HG03558 (cell line): ENCODE measurements around the gene ZNF76.

Experiments
- ATAC-seq: cut with Tn5 transposase; IDR thresholded peaks from one replicate; pipeline ENCODE4 v1.9.1; 2021; ENCODE audit warnings: moderate number of reproducible peaks; ENCODE audit not compliant: unreplicated experiment; ENCODE audit errors: extremely low read depth

The ZNF76 gene

DNA sequence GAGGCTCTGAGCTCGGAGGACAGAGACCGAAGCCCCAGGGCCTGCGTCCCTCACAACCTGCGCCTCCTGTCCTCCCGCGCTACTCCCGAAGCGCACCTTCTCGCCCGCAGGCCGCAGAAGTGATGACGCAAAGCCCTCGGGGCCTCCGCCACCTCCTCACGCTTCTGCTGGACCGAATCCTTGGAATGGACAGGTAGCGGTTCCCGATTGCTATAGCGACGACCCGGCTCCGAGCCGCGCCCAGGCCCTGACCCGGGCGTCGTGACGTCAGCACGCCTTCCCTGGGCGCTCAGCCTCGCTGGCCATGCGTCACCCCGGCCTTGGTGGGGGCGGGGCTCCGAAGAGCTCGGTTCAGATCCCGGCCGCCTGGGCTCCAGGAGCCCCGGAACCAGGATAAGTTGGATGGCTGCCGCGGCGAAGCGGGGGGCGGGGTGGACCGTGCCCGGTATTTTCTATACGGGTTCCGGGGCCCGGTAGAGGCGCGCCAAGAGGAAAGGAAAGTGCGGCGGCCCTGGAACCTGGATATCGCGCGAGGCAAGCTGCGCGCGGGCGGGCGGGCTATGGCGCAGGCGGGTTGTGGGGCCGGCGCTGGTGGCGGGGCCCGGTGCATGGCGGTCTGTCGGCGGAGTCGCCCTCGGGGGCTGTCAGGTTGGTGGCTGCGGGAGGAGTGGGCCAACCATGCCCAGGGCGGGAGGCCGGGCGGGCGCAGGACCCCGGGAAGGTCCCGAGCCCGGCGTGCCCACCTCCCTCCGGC lies at the start of gene ZNF76:
TSS of gene ZNF76 (plus strand) at position 542 of the 754 bp plus-strand sequence. CDS start 21,417 bp downstream, outside the sequence.
- peak; percentile 55 for ATAC-seq

DNA sequence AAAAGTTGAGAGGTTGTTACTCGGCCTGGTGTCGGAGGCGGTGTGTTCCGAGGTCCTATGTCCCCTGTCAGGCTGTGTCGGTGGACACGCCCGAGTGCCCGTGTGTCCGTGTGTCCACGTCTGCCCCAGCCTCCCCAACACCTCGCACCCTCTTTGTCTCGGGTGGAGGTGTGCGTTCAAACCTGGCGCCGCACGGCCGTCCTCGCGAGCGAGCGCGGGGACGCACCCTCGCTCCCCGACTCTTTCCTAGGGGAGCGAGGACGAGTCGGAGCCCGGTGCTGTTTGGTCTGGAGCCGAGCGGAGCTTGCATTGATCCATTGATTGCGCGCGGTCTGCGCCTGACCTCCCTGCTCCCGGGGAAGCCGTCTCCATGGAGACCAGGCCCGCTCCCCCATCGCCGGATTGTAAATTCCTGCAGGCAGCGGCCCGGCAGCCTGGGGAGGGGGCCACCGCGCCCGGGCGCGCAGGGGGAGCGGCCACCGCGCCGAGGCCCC lies 46.2 kb upstream of the ZNF76 start:
- ATAC-seq = no peak

DNA sequence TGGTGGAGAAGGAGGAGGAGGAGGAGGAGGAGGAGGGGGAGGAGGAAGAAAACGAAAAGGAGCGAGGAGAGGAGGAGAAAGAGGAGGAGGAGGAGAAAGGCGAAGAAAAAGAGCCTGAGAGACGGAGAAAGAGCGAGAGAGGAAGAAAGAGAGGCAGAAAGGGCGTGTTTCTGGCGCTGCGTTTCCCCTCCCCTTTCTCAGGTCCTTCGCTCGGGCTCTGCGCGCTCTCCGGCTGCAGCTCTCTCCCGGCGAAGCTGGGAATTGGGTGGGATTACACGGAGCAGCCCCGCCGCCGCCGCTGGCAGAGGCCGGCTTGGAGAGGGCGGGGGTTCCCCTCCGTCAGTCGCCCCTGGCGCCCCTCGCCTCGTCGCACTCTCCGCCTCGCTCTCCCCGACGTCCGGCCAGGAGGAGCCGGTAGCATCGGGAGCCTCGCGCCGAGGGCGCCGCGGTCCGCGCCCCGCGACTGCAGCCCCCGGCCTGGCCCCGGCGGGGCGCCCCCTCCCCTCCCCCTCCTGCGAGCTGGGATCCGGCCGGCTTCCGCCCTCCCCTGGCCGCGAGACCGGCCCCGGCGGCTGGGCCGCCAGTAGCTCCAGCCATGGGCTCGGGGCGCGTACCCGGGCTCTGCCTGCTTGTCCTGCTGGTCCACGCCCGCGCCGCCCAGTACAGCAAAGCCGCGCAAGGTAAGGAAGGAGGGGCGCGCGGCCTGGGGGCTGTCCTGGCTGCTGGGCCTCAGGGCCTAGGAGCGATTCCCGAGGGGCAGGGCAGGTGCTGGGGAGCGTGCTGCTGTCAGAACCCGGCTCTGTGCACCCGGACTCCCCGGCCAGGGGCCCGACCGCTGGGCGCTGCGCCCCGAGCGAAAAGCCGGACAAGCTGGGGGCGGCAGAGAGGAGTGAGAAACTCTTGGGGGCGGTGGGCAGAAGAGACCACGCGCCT lies 45.4 kb upstream of the ZNF76 start, which contains the start of gene SCUBE3:
TSS of gene SCUBE3 (plus strand) at position 133 of the 933 bp plus-strand sequence. CDS start at position 596, 463 bp downstream.
- ATAC-seq = no peak

DNA sequence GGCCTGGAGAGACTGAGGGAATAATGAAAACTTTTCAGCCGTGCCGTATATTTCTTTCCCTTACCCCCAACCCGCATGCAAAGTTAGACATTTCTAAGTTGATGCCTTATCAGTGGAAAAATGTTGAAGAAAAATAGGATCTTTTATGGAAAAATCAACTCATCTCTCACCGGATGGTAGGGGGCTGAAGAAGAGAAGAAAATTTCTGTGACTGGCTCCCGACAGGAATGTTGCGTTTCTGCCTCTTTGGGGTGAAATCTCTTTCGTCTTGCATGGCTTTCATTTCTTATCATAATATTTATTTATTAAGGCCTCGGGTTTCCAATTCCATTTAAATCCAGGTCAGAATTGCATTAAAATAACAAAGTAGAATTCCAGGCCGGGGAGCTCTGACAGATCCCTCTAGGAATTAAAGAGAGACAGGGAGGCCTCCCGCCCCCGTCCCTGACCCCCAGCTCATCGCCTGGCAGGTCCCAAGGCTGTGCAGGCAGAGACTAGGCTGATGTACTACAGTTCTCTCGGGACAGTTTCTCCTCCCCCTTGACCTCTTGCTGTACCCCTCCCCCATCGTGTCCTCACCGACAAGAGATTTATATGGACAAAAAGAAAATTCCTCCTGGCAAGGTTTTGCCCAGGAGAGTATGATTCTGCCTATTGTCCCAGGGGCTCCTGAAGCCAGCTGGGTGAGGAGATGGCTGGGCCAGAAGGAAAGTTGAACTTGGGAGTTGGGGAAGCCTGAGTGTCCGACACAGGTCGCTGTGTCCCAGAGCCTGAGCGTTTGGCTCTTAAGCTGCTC lies 44.5 kb upstream of the ZNF76 start:
- ATAC-seq = no peak

DNA sequence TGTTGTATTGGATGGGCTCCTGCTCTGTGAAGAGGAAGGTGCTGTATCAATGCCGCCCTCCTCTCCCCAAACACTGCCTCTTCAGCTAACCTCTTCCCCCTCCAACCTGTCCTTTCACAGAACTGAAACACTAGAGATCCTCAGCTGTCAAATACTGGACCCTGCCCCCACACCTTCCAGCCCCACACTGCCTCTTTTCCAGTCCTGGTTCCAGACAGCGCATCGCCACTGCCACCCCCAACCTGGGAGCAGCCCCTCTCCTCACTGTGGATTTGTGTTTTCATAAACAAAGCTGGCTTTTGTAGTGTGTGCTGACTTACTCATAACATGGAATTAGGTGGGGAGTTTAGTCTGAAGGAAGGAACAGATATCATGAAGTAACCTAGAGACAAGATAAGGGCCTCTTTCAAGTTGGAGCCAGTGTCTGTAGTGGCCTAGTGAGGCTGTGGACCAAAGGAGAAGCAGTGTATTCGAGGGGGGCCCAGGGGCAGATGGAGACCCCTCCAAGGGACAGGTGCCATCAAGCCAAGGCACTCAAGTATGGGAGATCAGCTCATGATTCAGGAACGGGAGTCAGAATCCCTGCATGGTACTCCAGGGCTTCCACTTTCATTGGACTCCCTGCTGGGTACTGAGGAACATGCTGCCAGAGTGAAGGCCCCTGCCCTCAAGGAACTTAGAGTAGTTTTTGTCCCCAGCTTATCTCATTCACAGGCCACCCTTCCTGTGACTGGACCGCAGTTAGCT lies 43.7 kb upstream of the ZNF76 start:
- no peak for ATAC-seq

DNA sequence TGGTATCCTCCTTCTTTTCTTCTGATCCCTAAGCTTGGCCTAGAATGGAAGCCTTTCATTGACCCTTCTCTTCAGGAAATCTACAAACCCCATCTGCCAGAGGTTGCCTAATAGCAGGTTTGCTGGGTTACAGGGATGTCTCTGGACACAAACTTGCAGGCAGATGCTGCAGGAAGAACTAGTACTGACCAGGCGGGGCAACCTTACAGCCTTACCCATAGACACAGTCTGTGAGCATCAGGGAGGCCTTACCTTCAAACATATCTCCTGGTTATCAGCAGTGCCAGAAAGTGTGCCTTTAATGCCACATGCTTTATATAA lies 43.2 kb upstream of the ZNF76 start:
- no peak for ATAC-seq

DNA sequence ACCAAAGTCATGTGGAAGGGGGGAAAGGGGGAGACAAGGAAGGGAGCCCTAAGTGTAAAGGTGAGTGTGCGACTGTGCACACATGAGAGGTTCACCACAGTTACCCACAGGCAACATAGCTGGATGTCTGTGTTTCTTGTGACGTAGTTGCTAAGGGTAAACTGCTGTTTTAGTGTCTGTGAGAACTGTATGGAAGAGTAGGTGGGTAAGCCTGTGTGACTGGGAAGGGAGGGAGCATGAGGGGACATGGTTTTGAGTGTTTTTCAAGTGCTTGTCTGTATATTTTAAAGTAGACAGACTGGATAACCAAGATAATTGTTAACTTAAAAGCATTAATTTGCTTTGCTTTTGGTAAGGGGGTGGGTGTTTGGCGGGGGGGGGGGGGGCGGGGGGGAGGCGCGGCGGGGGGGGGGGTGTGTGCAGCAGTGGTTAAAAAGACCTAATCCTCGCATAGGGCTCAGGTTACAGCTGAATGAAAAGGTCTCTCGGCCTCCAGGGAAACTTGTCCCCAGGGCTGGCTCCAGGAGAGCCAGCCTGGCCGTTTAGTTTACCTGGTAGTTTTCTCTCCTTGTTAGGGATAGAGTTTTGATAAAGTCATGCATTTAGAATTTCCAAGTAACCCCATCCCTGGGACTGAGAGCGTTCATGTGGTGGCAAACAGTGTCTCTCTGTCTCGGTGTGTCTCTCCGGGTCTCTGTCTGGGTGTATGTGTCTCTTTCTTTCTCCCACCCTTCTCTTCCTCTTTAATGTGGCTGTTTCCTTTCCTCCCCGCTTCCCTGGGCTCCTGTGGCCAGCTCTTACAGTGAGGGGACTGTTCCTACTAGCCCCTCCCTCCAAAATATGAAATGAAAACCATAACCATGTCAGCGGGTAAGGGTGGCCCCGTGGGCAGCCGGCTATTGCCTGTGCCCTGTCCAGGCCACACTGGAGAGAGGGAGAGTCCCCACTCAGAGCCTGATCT lies 42.4 kb upstream of the ZNF76 start:
- no peak for ATAC-seq

DNA sequence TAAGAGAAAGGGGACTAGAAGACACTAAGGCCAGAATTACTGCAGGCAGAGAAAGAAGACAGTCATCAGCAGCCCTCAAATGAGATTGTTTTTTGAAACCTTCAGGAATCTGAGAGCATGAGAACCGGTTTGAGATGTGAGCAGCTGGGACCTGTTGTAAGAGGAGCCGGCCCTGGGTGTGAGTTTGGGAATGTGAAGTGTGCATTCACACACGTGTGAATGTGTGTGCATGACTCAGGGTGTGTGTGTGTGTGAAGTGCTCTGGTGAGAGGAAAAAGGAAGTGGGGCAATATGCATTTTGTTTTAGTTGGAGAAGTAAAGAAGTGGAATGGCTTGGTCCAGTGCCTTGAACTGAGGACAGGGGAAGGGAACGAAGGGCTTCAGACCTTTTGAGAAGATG lies 41.5 kb upstream of the ZNF76 start:
- no peak for ATAC-seq

DNA sequence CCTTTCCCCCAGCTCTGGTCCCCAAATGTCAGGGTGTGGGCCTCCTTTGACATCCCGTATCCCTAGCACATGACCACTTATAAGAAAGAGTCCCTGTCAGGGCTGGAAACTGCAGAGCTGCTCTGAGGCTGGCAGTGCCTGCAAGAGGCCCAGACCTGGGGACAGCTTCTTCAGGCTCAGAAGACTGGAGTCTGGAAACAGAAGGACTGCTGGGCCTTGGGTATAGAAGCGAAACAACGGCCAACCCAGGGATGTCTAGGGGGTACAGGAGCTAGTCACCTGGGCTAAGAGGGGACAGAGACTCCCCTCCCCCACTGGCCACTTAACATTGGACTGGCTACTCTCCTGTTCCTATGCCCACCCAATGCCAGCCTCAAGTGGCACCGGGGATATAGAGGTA lies 41.1 kb upstream of the ZNF76 start:
- ATAC-seq = no peak

DNA sequence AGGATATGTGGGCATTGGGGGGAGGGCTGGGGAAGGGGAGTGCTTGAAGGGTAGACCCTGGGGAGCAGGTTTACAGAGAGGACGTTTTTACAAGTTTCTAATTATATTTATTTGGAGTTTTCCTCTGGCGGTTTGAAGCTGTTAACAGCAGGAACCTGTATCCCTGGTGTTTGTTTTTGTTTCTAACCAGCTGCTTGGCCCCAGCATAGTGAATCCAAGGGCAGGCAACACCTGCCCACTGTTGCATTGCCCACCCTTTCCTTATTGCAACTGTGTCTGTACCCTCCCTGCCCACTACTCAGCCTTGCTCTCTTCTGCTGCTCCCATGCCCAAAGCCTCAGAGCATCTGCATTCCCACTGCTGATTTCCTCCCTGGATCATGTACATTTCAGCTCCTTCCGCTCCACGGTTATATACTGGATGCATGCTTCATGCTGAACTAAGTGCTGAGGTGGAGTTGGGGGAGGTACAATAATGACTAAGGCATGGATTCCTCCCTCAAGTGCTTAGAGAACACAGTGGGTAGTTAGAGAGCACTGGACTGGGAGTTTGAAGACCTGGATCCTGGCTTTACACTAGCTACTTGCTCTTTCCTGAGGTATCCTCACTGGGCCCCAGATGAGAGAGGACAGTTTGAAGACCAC lies 39.7 kb upstream of the ZNF76 start:
- ATAC-seq = no peak

DNA sequence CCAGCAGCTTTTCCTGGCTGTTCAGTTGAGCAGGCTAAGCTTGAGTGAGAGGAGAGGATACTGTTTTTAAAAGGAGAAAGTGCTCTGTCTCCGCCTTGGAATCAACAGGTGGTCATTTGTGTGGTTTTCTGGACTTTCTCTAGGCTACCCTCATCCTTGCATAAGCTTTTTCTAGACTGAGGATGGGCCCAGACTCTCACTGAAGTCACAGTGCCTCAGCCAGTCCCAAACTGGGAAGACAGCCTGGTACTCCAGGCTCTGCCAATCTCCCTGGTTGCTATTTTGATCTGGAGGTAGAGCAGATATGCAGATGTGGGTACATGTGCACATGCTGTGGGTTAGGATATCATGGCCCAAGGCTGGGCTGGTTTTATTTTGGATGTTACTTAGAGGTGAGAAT lies 38.8 kb upstream of the ZNF76 start:
- no peak for ATAC-seq

DNA sequence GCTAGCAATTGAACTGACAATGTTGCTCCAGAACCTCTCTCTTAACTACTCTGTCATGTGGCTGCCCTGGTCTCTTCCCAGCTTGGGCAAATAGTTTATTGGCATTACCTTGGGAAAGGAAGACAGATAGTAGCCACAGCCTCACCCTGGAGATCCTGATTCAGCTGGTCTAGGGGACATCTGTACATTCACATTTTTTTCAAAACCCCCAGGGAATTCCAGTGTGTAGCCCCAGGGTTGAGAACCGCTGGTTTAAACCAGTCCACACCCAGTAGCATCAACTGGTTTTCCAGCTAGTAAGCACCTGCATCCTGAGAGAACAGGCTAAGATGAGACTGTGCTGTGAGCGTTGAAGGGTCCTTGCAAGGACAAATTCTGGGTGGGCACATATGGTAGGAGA lies 36.1 kb upstream of the ZNF76 start:
- ATAC-seq = no peak

DNA sequence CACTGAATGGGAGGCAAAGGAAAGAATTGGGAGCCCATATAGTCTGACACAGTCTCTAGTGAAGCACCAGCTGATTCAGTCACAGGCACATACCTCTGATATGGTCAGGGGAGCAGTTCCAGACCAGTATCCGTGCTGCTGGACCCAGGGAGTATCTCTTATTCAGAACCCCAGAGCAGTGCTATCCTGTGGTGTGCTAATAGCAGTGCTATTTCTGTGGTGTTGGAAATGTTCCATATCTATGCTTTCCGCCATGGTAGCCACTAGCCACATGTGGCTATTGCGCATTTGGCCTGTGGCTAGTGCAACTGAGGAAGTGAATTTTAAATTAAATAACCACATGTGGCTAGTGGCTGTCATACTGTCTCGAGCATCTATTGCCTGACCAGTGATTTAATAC lies 34.8 kb upstream of the ZNF76 start:
- ATAC-seq = no peak

DNA sequence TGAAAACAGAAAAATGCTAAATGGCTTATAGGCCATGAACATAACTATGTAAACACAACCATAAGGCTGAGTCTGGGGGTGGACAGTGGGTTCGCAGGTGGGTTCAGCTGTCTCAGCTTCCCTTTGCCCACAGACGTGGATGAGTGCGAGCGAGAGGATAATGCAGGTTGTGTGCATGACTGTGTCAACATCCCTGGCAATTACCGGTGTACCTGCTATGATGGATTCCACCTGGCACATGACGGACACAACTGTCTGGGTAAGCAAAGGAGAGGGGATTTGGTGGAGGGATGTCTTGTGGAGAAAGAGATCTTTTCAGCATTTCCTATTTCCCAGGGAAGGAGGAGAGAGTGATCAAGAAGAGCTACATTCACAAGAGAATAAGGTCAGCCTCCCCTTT lies 31.1 kb upstream of the ZNF76 start:
- ATAC-seq = no peak

DNA sequence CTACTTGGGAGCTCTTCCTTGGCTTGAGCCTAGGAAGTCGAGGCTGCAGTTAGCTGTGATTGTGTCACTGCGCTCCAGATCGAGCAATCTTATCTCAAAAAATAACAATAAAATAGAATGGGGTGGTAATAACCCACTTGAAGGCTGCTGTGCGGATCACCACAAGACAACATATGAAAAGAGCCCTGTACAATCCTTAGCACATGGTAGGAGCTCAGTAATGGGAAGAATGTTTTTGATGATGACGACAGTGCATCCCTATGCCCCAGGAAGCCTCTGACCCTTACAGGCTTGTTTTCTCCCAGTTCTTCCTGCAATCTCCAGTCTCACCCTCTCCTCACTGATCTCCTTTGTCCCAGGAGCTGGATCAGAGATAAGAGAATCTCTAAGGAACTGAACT lies 30.2 kb upstream of the ZNF76 start:
- ATAC-seq = no peak

DNA sequence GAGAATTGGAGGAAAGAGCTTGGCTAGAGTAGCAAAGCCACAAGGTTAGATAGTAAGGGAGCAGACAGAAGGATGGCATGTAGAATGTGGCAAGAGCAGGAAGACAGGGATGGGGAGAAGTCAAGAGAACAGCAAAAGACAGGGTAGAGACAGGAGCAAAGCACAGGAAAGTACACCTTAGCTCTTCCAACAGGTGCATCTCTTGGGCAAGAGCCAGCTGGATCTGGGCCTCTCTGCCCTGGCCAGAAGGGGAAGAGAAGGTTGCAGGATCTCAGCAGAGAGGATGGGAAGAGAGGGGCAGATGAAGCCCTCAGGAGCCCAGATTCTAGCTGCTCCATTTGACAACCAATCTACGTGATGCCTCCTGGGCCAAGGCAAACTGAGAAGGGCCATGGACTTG lies 29.0 kb upstream of the ZNF76 start:
- ATAC-seq = no peak

DNA sequence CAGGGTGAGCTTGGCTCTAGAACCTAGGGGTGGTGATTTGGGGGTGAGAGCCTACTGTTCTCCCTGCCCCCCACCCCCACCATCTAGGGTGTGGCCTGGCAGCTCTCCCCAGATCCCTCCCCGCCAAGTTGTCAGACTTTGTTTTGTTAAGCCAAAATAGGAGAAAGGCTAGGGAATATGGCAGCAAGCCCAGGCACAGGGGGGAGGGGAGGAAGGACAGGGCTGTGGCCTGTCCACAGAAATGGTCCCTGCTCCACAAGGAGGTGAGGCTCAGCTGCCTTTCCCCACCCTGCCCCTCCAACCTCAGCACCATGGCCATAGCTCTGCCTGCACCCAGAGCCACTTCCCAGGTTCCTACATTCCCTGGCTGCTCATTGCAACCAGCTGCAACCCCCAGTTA lies 28.6 kb upstream of the ZNF76 start:
- no peak for ATAC-seq

DNA sequence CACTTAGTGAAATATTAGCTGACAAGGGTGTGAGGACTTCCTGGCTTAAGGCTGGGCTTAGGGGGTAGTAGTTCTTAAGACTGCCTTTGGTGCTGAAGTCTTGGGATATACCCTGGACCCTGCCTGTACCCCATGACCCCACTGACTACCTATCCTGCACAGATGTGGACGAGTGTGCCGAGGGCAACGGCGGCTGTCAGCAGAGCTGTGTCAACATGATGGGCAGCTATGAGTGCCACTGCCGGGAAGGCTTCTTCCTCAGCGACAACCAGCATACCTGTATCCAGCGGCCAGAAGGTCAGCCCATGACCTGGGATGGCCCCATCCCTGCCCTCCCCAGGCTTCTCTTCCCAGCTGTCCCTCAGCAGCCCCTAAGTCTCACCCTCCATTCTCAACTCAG lies 28.0 kb upstream of the ZNF76 start:
- no peak for ATAC-seq
